Upper lobe of left lung (tissue), 4 donors: ENCODE results near the gene CYP2W1.
"Not testable (repeated sequence)": the region's sequence is repeated elsewhere in the genome, so short reads cannot be mapped to it uniquely, and the experiment has no call there.

Experiments
- POLR2A ChIP-seq, 4 donors: fragments of 450-650 bp; IDR thresholded peaks; one replicate each; pipeline ENCODE4 v1.5.1; 2016 to 2017; ENCODE audit warnings: antibody characterized with exemption in 4 of 4, mild to moderate bottlenecking in 2 of 4
- POLR2AphosphoS5 ChIP-seq, 2 donors: sonication (generic); formaldehyde crosslinking; IDR thresholded peaks; one replicate each; pipeline ENCODE4 v1.5.1; 2017; ENCODE audit warnings: antibody characterized with exemption in 2 of 2
- TF ChIP-seq, protein P1 (sequence below), 6 experiments: fragments of 450-650 bp in 4 of 6; fragments of 200-600 bp in 2 of 6; sonication (generic) in 2 of 6; IDR thresholded peaks; one replicate each; pipeline ENCODE4 v1.5.1; 2016 to 2019; ENCODE audit warnings: antibody characterized with exemption in 6 of 6

- TF ChIP-seq, protein P1, sequence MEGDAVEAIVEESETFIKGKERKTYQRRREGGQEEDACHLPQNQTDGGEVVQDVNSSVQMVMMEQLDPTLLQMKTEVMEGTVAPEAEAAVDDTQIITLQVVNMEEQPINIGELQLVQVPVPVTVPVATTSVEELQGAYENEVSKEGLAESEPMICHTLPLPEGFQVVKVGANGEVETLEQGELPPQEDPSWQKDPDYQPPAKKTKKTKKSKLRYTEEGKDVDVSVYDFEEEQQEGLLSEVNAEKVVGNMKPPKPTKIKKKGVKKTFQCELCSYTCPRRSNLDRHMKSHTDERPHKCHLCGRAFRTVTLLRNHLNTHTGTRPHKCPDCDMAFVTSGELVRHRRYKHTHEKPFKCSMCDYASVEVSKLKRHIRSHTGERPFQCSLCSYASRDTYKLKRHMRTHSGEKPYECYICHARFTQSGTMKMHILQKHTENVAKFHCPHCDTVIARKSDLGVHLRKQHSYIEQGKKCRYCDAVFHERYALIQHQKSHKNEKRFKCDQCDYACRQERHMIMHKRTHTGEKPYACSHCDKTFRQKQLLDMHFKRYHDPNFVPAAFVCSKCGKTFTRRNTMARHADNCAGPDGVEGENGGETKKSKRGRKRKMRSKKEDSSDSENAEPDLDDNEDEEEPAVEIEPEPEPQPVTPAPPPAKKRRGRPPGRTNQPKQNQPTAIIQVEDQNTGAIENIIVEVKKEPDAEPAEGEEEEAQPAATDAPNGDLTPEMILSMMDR (IDR thresholded peaks at IDR 0.05): not testable (repeated sequence)
- TF ChIP-seq POLR2A, POLR2AphosphoS5 (IDR thresholded peaks at IDR 0.05): not testable (repeated sequence)
Observed at GRCh38 chr7:1001069-1001770, 18.2 kb downstream of the CYP2W1 start.
